Hepatocyte (in vitro differentiated cells): ENCODE measurements around the gene KCNJ3. TPM values are rescaled to one million over a fixed set of nuclear protein-coding genes. Genes with fewer than 3 reads are reported as not detected.

Source experiments
- DNase-seq: peaks from one replicate; pipeline ENCODE4 v3.0.0-alpha.2; 2016; ENCODE audit warnings: low spot score
- H2AFZ ChIP-seq: fragments of 200-600 bp; sonication (generic); 2 replicates; pipeline ENCODE4 v1.6.0; 2016; ENCODE audit warnings: antibody characterized with exemption, mild to moderate bottlenecking
- H3K27ac ChIP-seq: fragments of 200-600 bp; sonication (generic); 2 replicates; pipeline ENCODE4 v1.5.1; 2016; ENCODE audit warnings: mild to moderate bottlenecking
- H3K27me3 ChIP-seq: fragments of 200-600 bp; sonication (generic); 2 replicates; pipeline ENCODE4 v1.6.1; 2016
- H3K36me3 ChIP-seq: fragments of 200-600 bp; sonication (generic); replicated peaks from 2 replicates; pipeline ENCODE4 v1.5.1; 2016; ENCODE audit warnings: low read depth; ENCODE audit not compliant: insufficient read depth
- H3K4me1 ChIP-seq: fragments of 200-600 bp; sonication (generic); 2 replicates; pipeline ENCODE4 v1.5.1; 2016; ENCODE audit warnings: mild to moderate bottlenecking, moderate library complexity; ENCODE audit not compliant: insufficient read depth
- H3K4me2 ChIP-seq: fragments of 200-600 bp; sonication (generic); 2 replicates; pipeline ENCODE4 v1.6.0; 2016
- H3K4me3 ChIP-seq: fragments of 200-600 bp; sonication (generic); 2 replicates; pipeline ENCODE4 v1.5.1; 2016; ENCODE audit warnings: mild to moderate bottlenecking
- H3K79me2 ChIP-seq: fragments of 200-600 bp; sonication (generic); 2 replicates; pipeline ENCODE4 v1.6.0; 2017; ENCODE audit warnings: mild to moderate bottlenecking
- H3K9me2 ChIP-seq: fragments of 200-600 bp; sonication (generic); replicated peaks from 2 replicates; pipeline ENCODE4 v1.6.0; 2017; ENCODE audit warnings: mild to moderate bottlenecking; ENCODE audit not compliant: insufficient read depth
- H3K9me3 ChIP-seq: fragments of 200-600 bp; sonication (generic); 2 replicates; pipeline ENCODE4 v1.5.1; 2016; ENCODE audit warnings: low read depth, mild to moderate bottlenecking
- H4K20me1 ChIP-seq: fragments of 200-600 bp; sonication (generic); 2 replicates; pipeline ENCODE4 v1.6.0; 2016; ENCODE audit warnings: mild to moderate bottlenecking; ENCODE audit not compliant: insufficient read depth, poor library complexity, severe bottlenecking
- CTCF ChIP-seq: fragments of 200-600 bp; sonication (generic); IDR thresholded peaks from 2 replicates; pipeline ENCODE4 v1.5.1; 2016; ENCODE audit warnings: antibody characterized with exemption, mild to moderate bottlenecking; ENCODE audit not compliant: poor library complexity
- EZH2 ChIP-seq: fragments of 200-600 bp; sonication (generic); IDR thresholded peaks from 2 replicates; pipeline ENCODE4 v1.6.1; 2016; ENCODE audit warnings: antibody characterized with exemption, mild to moderate bottlenecking, borderline replicate concordance
- EZH2phosphoT487 ChIP-seq: fragments of 200-600 bp; sonication (generic); IDR thresholded peaks from one replicate; pipeline ENCODE4 v1.6.1; 2018; ENCODE audit warnings: antibody characterized with exemption, mild to moderate bottlenecking, low read depth, moderate library complexity; ENCODE audit not compliant: unreplicated experiment, severe bottlenecking
- WGBS: methylation state at CpG from one replicate; pipeline ENCODE4 v1.1.6; 2016; ENCODE audit warnings: low lambda C conversion rate; ENCODE audit errors: missing lambda C conversion rate; 5-methylcytosine and 5-hydroxymethylcytosine counted together
- polyA plus RNA-seq: library from polyadenylated mRNA; unstranded; fragments of >200 nt; fragmentation: Nextera tagmentation; extraction: Ambion mirVana; gene quantifications from 2 replicates; pipeline ENCODE4 v1.2.1, GENCODE V29; 2016
- total RNA-seq: library from RNA; depleted of rRNA; stranded (reverse); fragments of >200 nt; gene quantifications from 2 replicates; pipeline ENCODE4 v1.2.3, GENCODE V29; 2014

KCNJ3 gene
- total and polyA plus RNA-seq, 2 experiments from 2014 or later = 0.04 to 3.0 TPM

- WGBS = 89% methylated on average over 4 of the region's 4 CpGs
- H3K79me2 ChIP-seq = no peaks in the 10 kb centered on the region
- no peaks in the 10 kb centered on the region for H3K9me3 ChIP-seq
- no peaks in the 10 kb centered on the region for H4K20me1 ChIP-seq
- no peak overlapping the region for H2AFZ ChIP-seq
- H3K36me3 ChIP-seq = no peaks in the 10 kb centered on the region
- no peak overlapping the region for H3K4me2 ChIP-seq
- no peak overlapping the region for H3K27ac ChIP-seq
- DNase-seq = no peak
- no peak overlapping the region for H3K4me3 ChIP-seq
- no peaks in the 10 kb centered on the region for H3K27me3 ChIP-seq
- no peaks in the 10 kb centered on the region for H3K9me2 ChIP-seq
- H3K4me1 ChIP-seq = no peaks in the 10 kb centered on the region
- TF ChIP-seq EZH2 = no peak
- TF ChIP-seq CTCF = no peak
- no peak for TF ChIP-seq EZH2phosphoT487
These were observed 6.5 kb downstream of the KCNJ3 start for GRCh38 chr2:154704991-154705390.

- Histone ChIP-seq H3K79me2 (no peaks in the 10 kb centered on the region), H3K9me2 (no peaks in the 10 kb centered on the region), H3K27me3 (no peaks in the 10 kb centered on the region), H3K4me3 (no peak overlapping the region), H3K4me1 (no peaks in the 10 kb centered on the region), H4K20me1 (no peaks in the 10 kb centered on the region), H2AFZ (no peak overlapping the region), H3K36me3 (no peaks in the 10 kb centered on the region), H3K9me3 (no peaks in the 10 kb centered on the region), H3K4me2 (no peak overlapping the region), H3K27ac (no peak overlapping the region)
- no peak for TF ChIP-seq CTCF
- no peak for TF ChIP-seq EZH2phosphoT487
- TF ChIP-seq EZH2 = no peak
- WGBS = 40% methylated on average over 1 of the region's 1 CpG
- no peak for DNase-seq
These were observed 8.2 kb downstream of the KCNJ3 start for GRCh38 chr2:154706660-154707059.

GRCh38 chr2:154707994-154708575 lies 9.6 kb downstream of the KCNJ3 start:
- no peaks in the 10 kb centered on the region for H4K20me1 ChIP-seq
- no peak overlapping the region for H3K27ac ChIP-seq
- no peak for TF ChIP-seq CTCF
- TF ChIP-seq EZH2 = no peak
- TF ChIP-seq EZH2phosphoT487 = no peak
- no peak overlapping the region for H2AFZ ChIP-seq
- no peaks in the 10 kb centered on the region for H3K9me3 ChIP-seq
- no peak overlapping the region for H3K4me3 ChIP-seq
- WGBS = 84% methylated on average over 3 of the region's 3 CpGs
- H3K9me2 ChIP-seq = no peaks in the 10 kb centered on the region
- DNase-seq = no peak
- no peaks in the 10 kb centered on the region for H3K27me3 ChIP-seq
- no peaks in the 10 kb centered on the region for H3K36me3 ChIP-seq
- no peak overlapping the region for H3K4me2 ChIP-seq
- H3K79me2 ChIP-seq = no peaks in the 10 kb centered on the region
- H3K4me1 ChIP-seq = no peaks in the 10 kb centered on the region
